ENCODE data around the gene ARL16.

Gene ARL16

DNA sequence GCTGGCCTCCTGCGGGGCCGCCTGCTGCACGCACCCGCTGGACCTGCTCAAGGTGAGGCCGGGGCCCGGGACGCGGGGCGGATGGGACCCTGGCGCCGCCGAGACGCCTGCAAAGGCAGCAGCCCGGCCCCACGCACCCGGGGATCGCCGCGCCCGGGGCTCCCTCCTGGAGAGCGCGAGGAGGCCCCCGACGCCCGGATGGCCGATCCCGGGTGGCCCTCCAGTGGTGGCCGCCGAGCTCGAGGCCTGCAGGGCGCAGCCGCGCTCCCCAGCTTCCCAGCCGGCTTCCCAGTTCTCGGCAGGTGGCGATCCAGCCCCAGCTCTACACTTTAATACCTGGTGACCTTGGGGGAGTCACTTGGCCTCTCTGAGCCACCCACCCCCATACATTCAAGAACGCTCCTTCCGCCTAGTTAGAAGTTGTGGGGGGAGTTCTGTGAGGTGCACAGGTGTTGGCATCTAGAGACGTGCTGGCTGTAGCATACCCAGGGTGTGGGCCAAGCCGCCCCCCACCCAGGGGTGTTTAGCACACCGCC is 28.9 kb upstream of the ARL16 start:
- no peak for DNase-seq (ENCODE audit: low read depth)

DNA sequence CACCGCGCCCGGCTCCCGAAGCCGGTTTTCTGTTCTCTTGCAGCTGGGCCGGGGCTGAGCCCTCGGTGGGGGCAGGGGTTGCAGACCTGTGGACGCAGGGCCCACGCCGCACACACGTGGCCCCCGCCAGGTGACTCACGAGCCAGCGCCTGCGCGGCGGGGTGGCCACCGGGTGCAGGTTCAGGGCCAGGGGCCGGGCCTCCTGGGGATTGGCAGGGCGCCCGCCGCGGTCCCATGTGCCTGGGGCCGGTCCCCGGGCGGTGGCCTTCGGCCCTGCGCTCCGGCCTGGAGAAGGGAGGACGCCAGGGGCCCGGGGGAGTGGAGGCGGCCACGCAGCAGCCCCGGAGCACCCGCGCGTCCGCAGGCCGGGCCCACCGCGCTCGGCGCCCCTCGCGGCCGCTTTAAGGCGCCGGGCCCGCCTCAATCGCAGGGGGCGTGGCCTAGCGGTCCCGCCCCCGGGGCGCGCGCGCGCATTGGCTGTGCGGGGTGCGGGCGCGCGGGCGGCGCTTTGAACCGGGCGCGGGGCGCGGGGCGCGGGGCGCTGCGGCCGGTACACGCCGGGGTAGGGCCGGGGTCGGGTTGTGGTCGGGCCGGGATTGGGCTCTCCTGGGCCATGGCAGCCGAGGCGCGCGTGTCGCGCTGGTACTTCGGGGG is 28.3 kb upstream of the ARL16 start, which contains the start of gene SLC25A10:
TSS of gene SLC25A10 (plus strand) at position 471 of the 654 bp plus-strand sequence. CDS start at position 614, 143 bp downstream.
- peak; percentile 69 for DNase-seq (ENCODE audit: low read depth)

DNA sequence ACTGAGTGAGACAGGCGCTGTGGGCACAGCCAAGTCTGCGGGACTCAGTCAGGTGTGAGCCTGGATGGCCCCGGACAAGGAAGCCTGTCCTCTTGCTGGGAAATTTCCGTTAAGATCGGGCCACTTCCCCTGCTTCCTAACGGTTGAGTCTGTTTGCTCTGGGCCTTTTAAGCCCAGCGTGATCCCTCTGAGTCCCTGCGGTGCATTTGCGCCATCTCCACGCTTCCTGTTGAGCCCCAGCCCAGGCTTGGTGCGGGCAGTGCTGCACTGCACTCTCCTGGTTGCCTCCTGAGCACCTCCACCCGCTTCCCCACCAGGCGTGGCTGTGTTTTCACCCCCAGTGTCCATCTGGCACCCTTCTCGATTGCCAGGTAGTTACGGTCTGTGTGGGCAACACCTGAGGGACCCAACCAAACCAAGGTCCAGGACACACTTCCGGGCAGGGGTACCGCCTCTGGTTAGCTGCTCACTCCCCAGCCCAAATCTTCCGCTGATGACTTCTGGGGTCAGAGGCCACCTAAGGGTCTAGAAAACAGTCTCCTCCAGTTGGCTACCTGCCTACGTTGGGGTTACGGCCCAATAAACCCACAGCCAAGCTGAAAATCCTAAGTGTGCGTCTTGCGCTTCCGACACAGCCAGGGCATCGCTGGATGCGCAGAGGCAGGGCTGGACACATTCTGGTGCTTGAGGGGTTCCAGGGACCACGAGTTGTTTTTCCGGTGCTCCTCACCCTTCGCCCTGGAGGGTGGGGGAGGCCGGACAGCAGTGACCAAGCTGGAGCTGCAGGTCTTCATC is 27.1 kb upstream of the ARL16 start:
- DNase-seq (ENCODE audit: low read depth), result no peak

DNA sequence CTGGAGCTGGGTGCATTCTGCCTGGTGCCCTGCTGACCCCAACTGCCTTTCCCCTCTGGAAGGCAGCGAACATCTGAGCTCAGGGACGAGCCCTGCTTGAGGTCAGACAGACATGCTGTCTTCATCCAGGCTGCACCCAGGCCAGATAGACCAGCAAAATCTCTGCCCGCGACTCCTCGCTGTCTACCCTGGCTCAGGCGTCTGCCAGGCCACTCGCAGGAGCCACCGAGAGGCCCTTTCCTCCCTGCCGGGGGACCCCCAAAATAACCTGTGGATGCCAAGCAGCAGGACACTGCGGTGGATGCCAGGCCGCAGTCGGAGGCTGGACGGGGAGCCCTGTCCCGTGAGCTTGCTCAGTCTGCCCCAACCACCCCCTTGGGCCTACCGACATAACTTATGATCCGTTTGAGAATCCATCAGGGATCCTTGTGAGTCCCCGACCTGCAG is 25.2 kb upstream of the ARL16 start:
- no peak for DNase-seq (ENCODE audit: low read depth)

DNA sequence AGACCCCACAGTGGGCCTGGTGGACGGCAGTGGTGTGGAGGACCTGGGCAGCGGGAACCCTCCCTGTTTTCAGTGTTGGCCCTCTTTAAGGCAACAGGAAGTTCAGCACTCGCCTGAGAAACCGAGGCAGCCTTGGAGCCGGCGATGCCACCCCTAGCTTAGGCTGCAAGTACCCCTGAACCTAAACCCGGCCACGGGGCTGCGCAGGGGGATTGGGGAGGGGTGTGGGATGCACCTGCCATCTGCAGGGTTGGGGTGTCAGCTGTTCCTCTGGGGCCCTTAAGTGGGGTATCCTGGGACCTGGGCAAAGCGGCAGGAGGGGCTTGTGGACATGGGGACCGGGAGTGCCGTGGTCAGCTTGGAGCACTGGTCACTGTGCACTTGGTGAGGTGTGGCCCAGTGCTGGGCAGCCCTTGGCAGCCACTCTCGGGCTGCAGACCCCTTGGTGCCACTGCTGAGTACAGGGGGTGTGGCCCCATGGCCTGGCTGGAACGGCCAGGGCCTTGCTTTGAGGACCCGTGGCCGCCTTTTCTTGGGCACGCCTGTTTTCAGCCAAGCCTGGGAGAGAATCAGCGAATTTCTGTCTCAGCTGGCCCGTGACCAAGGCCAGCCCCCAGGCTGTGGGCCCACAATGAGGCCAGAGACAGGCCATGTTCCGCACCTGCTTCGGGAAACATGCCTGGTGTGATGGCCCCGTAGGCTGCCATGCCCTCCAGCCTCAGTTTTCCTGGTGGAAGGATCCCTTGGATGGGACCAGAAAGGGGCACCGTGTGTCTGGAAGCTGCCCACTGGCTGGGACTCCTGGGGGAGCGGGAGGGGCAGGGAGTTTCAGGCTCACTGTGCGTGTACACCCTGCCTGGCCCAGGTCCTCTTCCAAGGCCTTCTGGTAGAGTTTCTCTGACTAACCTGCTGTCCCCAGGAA is 24.4 kb upstream of the ARL16 start:
- DNase-seq (ENCODE audit: low read depth), result no peak

DNA sequence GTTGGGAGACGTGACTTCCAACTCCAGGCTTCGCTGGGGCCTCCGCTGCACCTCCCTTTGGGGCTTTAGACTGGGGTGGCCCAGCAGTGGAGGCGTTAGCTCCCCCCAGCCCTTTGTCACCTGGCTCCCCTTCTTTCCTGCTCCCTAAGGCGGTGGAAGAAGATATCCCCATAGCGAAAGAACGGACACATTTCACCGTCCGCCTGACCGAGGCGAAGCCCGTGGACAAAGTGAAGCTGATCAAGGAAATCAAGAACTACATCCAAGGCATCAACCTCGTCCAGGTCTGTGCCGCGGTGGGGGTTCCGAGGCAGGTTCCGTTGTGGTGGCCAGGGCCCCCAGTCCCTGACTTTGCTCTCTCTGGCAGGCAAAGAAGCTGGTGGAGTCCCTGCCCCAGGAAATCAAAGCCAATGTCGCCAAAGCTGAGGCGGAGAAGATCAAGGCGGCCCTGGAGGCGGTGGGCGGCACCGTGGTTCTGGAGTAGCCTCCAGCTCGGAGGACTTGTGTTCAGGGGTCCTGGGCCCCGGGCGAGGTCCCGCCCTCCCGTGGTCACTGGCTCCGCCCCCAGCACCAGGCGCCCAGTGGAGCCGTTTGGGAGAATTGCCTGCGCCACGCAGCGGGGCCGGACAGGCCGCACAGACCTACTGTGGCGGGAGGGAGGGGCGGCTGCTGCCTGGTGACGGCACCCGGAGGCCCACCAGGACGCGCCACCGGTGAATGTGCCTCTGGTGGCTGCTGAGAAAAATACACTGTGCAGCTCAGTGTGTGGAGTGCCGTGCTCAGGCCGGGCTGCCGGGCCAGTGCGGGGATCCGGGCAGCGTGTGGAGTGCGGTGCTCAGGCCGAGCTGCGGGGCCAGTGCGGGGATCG is 23.4 kb upstream of the ARL16 start:
- DNase-seq (ENCODE audit: low read depth), result no peak

DNA sequence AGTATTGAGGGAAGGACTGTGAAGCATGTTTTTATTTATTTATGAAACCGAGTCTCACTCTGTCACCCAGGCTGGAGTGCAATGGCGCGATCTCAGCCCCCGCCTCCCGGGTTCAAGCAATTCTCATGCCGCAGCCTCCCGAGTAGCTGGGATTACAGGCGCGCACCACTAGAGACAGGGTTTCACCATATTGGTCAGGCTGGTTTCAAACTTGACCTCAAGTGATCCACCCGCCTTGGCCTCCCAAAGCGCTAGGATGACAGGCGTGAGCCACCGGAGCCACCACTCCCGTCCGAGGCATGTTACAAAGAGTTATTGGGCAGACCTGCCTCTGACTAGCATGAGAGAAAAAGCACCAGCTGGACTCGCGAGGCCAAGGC is 22.6 kb upstream of the ARL16 start:
- no peak for DNase-seq (ENCODE audit: low read depth)

DNA sequence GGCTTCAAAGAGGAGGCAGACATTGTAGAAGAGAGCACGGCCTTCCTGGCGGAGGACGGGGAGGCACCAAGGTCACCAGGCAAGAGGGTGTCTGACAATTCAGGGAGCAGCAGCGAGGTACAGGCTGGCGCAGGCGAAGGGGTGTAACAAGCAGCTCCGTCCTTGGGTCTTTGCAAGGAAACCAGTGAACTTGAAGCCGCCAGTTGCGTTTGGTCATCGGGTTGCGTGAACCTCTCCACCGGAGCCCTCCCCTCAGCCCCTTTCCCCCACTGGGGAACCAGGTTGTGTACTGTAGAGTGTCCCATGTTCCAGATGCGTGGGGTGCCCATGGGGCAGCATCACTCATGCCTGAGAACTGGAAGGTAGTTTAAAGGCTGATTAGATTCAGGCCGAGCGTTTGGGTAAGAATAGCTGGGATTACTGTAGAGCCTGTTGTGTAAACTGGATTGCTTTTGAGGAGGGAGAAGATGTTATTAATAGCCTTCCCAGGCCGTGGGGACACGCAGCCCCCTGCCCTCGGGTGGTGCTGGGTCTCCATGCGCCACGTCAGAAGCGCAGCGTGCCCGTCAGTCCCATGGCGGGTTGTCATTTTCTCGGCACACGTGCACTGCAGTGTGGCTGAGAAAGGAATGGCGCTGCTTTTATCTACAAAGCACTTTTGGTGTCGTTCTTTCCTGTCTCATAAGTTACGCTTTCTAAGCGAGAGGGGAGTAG is 22.1 kb upstream of the ARL16 start:
- no peak for DNase-seq (ENCODE audit: low read depth)

DNA sequence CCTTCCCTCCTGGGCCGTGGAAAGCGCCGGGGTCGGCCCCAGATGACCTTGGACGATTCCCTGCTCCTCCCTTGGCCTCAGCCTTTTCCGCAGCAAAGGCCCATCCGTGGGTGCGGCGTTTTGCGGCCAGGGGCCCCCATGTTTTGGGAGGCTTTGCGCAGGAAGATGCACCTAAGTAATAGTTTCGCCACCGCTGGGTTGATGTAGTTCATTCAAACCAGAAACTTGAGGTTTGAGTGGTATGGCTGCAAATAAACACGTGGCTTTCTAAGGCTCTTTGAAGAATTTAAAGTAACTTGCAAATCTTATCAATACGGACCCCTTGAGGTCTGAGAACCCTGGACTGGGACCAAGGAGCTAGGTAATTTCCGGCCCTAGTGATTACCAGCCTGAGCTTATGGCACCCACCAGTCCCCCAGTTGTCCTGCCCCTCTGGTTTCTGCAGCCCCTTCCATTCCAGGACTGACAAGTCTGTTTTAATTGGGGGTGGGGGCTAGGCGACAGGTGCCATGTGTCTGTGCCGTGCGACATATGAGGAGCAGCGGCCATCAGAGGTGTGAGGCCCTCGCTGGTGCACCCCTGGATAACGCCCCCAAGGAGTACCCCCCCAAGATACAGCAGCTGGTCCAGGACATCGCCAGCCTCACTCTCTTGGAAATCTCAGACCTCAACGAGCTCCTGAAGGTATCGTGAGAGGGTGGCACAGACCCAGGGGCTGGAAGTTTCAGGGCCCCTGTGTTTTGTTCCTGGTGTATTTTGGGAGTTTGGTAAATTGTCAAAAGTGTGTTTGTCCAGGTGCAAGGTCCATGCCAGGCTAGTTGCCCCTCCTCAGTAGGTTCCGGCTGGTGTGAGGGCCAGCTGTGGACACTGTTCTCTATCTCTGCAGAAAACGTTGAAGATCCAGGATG is 20.4 kb upstream of the ARL16 start:
- DNase-seq (ENCODE audit: low read depth), result no peak

DNA sequence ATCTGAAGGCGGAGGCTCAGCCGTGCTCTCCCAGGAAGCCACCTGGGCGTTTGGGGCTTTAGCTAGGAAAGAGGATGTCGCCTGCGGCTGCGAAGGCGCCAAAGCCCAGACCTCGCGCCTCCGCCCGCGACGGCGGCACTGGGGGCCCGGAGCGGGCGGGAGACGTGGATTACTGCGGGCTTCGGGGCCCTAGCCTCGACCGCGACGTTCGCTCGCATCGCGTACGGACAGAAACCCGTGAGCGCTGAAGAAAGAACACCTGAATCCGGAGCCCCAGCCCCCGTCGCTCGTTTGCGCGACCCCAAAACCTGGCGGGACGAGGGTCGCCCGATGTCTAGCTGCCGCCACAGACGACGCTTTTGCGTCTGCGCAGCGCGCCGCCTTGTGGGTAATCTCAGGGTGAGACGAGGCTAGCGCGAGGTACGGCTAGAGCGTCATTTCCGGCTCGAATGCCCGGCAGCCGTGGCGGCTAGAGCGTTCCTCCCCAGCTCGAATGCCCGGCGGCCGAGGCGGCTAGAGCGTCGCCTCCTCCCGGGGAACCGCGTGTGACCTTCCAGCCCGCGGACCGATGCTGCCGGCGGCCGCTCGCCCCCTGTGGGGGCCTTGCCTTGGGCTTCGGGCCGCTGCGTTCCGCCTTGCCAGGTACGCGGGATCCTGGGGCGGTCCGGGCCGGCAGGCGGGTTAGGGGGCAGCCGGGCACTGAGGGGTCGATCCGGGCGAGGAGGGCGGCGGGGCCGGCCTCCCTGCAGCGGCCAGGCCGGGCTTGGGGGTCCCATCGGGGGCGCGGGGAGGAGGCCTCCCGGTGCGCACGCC is 19.5 kb upstream of the ARL16 start, which contains the start of gene MRPL12:
TSS of gene MRPL12 (plus strand) at position 434 of the 813 bp plus-strand sequence. CDS start at position 569, 135 bp downstream.
- peak; percentile 83 for DNase-seq (ENCODE audit: low read depth)

DNA sequence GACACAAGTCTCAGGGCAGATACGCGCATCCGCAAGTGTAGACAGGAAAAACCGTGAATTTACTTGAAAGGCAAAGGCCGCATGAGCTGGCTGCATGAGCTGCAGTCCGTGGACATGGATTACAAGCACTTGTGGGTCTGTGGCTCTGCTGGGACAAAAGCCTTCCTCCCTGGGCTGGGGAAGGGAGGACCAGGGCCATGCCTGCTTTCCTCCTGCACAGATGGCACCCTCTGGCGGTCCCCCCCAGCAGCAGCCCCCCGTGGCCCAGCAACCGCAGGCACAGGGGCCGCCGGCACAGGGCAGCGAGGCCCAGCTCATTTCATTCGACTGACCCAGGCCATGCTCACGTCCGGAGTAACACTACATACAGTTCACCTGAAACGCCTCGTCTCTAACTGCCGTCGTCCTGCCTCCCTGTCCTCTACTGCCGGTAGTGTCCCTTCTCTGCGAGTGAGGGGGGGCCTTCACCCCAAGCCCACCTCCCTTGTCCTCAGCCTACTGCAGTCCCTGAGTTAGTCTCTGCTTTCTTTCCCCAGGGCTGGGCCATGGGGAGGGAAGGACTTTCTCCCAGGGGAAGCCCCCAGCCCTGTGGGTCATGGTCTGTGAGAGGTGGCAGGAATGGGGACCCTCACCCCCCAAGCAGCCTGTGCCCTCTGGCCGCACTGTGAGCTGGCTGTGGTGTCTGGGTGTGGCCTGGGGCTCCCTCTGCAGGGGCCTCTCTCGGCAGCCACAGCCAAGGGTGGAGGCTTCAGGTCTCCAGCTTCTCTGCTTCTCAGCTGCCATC is 17.9 kb upstream of the ARL16 start:
- DNase-seq (ENCODE audit: low read depth), result no peak

DNA sequence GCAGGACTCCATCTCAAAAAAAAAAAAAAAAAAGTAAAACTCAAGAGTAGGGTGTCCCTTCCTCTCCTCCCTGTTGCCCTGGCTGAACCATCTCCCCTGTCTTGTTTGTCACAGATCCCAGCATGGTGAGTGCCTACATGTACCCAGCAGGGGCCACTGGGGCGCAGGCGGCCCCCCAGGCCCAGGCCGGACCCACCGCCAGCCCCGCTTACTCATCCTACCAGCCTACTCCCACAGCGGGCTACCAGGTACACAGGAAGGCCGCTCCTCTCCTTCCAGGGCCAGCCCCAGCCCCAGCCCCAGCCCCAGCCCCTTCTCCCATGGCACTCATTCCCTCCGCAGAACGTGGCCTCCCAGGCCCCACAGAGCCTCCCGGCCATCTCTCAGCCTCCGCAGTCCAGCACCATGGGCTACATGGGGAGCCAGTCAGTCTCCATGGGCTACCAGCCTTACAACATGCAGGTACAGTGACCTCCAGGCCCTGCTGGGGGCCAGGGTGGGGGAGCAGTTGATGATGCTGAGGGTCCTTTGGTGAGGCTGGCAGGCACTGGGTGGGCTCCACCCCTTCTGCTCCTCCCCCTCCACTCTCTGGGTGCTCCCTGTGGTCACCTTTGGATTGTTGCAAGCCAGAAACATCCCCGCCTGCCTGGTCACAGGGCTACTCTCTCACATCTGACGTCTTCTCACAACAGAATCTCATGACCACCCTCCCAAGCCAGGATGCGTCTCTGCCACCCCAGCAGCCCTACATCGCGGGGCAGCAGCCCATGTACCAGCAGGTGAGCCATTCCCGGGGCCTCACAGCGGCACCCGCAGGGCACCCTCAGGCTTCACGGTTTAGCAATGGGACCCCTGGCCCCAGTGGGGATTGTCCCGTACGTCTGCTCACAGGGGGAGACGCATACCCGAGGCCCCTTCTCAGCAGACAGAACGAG is 17.0 kb upstream of the ARL16 start:
- DNase-seq (ENCODE audit: low read depth), result no peak

DNA sequence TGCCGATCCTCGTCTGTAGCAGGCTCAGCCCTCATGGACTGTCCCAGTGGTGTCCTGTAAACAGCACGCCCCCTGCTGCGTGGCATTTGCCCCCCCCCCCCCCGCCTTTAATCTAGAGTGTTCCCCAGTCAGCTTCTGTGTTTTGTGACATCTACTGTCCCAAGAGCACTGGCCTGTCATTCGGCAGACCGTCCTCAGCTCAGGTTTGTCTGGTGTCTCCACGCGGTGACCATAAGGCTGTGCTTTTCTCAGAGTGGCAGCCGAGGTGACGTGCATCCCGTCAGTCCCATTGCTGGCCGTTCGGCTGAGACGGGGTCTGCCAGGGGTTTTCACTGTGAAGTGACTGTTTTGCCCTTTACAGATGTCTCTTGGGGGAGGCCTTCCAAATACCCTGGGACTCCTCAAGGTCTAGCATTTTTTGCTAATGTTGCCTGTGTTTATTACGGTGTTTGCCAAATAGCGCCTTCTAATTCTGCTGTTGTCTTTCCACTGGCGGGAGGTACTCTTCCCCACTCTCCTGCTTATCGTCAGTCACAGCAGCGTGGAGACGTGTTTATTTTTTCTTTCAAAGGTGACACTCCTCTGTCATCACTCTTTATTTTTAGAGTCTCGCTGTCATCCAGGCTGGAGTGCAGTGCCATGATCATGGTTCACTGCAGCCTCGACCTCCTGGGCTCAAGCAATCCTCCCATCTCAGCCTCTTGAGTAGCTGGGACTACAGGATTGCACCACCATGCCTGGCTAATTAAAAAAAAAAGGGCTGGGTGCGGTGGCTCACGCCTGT is 13.9 kb upstream of the ARL16 start:
- DNase-seq (ENCODE audit: low read depth), result no peak

DNA sequence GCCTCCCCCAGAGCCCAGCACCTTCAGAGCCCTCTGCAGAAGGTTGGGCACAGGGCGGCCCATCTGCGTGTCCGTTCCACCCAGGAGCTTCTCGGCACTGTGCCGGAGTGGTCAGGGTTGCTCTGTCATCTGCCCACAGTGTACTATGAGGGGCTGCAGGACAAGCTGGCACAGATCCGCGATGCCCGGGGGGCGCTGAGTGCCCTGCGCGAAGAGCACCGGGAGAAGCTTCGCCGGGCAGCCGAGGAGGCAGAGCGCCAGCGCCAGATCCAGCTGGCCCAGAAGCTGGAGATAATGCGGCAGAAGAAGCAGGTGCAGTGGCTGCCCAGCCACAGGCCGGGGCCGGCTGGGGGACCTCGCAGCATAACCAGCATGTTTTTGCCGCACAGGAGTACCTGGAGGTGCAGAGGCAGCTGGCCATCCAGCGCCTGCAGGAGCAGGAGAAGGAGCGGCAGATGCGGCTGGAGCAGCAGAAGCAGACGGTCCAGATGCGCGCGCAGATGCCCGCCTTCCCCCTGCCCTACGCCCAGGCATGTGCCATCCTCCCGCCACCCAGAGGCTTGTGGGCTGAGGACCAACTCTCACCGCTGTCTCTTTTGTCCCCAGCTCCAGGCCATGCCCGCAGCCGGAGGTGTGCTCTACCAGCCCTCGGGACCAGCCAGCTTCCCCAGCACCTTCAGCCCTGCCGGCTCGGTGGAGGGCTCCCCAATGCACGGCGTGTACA is 12.8 kb upstream of the ARL16 start:
- no peak for DNase-seq (ENCODE audit: low read depth)

DNA sequence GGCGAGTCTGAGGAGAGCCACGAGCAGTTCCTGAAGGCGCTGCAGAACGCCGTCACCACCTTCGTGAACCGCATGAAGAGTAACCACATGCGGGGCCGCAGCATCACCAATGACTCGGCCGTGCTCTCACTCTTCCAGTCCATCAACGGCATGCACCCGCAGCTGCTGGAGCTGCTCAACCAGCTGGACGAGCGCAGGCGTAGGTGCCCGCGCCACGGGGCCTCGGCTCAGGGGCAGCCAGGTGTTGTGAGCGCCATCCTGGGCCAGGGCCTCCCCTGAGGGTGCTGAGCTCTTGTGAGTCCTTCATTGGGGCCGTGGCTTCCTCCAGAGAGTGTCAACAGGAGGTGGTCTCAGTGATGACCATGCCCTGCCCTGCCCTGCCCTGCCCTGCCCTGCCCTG is 12.2 kb upstream of the ARL16 start:
- DNase-seq (ENCODE audit: low read depth), result no peak
